ENCODE data around the gene F7.

GRCh38 chr13:113159701-113160100 is 54.1 kb downstream of the F7 start:
- TF ChIP-seq CTCF (IDR thresholded peaks at IDR 0.05 in 8 of 11, conservative IDR thresholded peaks at IDR 0.05 in 3 of 11) (no peak), POLR2A (IDR thresholded peaks at IDR 0.05) (no peak), POLR2AphosphoS5 (IDR thresholded peaks at IDR 0.05) (no peak)

Data from spleen (tissue), 7 donors.